Measurements from ENCODE around the gene PAQR4. TPM values are rescaled to one million over a fixed set of nuclear protein-coding genes. Genes with fewer than 3 reads are reported as not detected.
A peak's percentile ranks its signal among the peaks of the same experiment; 100 is the strongest.

The PAQR4 gene
- total RNA-seq, 1 donor from 2014 or later = 16.2 TPM

DNA sequence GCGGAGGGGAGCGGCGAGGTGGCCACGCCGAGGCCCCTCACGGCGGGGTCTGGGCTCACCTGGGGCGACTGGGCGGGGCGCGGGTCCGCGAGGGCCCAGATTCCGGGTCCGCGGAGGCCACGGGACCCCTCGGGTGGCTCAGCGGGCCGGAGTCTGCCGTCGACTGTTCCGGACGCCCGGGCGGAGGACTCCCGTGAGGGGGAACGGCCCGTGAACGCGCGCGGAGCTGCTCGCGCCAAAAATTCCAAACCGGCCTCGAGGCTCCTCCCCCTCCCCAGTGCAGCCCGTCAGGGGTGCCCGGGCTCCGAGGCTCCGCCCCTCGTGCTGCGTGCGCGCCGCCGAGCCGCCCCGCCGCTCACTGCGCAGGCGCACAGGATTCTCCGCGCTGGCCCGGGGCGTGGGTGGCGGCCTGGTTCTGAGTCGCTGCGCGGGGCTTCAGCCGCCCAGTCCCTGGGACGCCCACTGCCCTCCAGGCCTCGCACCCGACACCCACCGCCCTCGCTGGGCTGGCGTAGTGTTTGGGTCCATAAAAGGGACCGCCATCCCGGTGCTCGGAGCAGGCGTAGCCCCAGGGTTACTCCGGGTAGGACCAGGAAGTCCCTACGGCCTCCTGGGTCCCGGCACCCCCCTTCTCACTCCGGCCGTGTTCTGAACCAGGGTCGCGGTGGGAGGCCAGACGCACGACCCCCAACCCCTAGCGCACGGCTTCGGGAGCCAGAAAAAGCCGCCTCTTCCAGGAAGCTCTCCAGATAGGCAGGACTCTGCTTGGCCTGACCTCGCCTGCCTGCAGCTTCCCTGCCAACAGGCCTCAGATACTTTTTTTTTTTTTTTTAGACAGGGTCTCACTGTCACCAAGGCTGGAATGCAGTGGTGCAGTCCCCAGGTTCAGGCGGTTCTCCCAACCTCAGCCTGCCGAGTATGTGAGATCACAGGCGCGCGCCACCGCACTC, 11.4 kb downstream of the PAQR4 start, which contains the start of gene PKMYT1:
Gene PKMYT1, minus strand, starts transcription at position 220 of the 950 bp plus-strand sequence. CDS start 789 bp downstream, outside the sequence.
- no peak for DNase-seq (ENCODE audit: low read depth, low spot score)

DNA sequence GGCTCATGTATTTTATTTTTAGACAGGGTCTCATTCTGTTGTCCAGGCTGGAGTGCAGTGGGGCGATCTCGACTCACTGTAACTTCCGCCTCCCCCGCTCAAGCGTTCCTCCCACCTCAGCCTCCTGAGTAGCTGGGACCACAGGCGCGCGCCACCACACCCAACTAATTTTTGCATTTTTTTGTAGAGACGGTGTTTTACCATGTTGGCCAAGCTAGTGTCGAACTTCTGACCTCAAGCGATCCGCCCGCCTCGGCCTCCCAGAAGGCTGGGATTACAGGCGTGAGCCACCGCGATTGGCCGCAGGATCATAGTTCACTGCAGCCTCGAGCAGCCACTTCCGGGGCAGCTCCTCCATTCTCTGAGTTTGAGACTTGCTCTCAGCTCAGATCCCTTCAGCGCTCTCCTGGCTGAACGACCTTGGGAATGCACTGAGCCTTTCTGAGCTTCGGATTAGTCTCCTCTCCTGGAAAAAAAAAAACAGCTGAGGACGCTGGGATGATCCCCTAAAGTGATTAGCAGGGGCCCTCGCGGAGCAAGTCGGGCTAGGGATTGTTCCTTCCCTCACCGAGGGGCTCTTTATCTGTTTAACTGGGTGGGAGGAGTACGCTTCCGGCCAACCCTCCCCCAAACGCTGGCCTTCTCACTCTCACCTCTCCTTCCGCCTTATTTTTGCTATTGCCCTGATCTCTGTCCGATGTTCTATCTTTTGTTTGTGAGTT, 12.2 kb downstream of the PAQR4 start:
- no peak for DNase-seq (ENCODE audit: low read depth, low spot score)

DNA sequence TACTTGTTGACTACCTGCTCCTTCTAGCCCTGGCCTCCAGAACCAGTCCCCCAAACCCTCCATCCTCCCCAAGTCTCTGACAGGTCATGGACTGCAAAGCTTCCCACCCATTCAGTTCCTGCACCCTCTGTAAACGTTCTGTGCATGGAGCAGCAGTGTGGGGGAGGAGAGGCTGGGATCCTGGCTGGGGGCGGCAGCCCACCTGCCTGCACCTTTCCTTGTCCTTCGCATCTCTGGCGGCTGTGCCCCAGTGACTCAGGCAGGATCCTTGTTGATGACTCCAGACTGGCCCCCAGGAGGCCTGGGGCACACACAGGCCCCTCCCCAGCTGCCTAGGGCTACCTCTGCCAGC, 12.7 kb downstream of the PAQR4 start:
- DNase-seq (ENCODE audit: low read depth, low spot score) = no peak

DNA sequence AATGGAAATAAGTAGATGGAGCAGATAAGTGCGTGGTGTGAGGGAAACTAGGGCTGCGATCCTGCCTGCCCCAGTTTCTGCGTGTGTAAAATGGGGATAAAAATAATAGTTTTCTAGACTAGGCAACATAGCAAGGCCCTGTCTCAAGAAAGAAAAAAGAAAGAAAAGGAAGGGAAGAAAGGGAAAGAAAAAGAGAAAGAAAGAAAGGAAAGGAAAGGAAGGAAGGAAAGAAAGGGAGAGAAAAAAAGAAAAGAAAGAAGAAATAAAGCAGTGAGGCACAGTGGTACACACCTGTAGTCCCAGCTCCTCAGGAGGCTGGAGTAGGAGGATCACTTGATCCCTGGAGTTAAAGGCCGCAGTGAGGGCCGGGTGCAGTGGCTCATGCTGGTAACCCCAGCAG, 13.3 kb downstream of the PAQR4 start:
- no peak for DNase-seq (ENCODE audit: low read depth, low spot score)

DNA sequence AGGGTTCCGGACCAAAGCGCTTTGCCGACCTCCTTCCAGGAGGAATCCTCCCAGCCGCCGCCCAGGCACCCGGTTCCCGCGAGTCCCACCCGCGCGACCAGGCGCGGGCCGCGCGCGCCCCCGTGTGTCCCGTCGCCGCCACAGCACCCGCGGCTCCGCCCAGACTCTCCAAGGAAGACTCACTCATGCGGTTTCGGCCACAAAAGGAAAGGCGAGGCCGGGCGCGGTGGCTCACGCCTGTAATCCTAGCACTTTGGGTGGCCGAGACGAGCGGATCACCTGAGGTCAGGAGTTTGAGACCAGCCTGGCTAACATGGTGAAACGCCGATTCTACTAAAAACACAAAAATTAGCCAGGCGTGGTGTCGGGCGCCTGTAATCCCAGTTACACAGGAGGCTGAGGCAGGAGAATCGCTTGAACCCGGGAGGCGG, 14.6 kb downstream of the PAQR4 start:
- no peak for DNase-seq (ENCODE audit: low read depth, low spot score)

DNA sequence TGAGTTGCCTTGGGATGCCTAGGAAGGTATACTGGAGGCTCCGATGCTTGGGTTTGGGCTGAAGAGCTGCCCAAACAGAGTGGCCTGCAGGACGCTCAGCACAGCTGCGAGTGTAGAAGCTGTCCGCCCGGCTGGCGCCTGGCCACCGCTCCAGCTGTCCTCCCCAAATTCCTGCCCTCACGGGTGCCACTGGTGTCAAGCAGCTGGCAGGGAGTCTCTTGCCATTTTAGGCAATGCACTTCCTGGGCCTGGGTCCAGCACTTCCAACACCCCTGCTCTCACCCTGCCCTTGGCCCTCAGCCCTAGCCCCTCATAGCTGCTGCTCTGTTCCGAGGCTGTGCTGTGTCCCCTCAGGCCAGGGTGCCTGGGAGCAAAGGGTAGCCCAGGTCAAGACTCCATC, 16.3 kb downstream of the PAQR4 start:
- DNase-seq (ENCODE audit: low read depth, low spot score) = no peak

- no peak for DNase-seq (ENCODE audit: low read depth, low spot score)
These were observed 16.8 kb downstream of the PAQR4 start for GRCh38 chr16:2985893-2986355.

- DNase-seq (ENCODE audit: low read depth, low spot score) = no peak
These were observed 17.6 kb downstream of the PAQR4 start for GRCh38 chr16:2986623-2987188.

GRCh38 chr16:2987286-2987685, 18.1 kb downstream of the PAQR4 start:
- no peak for DNase-seq (ENCODE audit: low read depth, low spot score)

DNA sequence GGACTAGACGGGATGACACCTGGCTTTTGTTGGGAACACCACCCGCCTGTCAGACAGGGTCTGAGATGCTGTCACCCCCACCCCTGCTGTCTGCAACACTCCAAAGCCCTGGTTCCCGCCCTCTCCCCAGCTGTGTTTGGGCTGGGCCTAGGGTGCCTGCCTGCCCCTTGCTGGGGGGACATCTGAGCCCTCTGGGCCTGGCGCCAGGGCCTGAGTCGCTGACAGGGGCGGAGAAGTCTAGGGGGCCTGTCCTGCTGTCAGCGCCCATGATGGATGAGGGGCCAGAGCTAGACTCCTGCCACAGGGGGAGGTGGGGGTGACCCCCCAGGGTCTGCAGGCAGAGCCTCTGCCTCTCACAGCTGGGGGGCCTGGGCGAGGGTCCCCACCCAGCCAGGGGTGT, 18.7 kb downstream of the PAQR4 start:
- DNase-seq (ENCODE audit: low read depth, low spot score) = no peak

DNA sequence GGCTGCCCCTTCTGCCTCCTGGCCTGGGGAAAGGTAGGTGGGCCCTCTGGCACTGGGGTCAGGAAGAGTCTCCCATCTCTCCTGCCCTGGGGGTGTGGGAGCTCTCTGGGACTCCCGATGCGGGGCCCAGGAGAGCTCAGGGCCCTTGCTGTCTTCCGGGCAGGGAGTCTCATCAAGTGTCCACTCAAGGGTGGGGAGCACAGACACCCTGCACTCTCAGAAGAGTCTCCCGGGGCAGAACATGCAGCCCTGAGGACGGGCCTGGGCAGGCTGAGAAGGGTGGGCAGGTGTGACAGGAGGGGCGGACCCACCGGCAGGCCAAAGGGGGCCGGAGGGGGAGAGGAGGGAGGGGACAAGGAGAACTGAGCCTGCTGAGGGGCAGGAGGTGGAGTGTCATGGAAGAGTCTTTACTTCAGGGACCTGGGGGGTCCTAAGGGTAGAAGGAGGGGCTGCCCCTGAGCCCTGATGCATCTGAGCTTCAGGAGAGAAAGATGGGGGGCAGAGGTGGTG, 19.5 kb downstream of the PAQR4 start:
- DNase-seq (ENCODE audit: low read depth, low spot score) = no peak

GRCh38 chr16:2990891-2991290, 21.7 kb downstream of the PAQR4 start:
- no peak for DNase-seq (ENCODE audit: low read depth, low spot score)

DNA sequence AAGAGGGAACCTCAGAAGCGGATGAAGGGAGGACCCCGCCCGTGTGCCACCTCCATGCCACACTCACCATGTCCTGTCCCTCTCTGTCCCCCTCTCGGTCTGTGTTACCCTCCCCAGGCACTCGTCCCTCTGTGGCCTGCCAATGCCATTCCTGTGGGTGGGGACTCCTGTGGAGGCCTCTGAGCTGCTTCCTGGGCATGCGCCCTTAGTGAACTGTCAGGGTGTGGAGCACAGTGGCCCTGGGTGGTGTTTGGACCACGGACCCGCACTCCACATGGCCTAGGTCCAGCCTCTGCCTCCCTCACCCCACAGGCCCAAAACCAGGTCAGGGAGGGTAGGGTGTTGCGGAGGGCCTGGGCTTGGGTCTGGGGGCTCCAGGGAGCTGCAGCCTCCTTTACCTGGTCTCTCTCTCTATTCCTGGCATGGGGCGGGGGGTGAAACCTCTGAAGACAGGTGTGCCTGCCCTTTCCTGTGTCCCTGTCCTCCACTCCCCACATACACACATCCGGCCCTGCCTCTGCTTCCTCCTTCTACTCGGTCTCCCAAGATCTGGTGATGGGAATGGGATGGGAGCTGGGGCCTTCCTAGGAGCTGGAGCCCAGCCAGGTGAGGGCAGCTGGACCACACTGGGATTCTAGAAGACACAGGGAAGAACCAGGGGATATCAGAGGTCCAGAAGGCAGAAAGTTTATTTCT, 22.6 kb downstream of the PAQR4 start:
- DNase-seq (ENCODE audit: low read depth, low spot score) = no peak

DNA sequence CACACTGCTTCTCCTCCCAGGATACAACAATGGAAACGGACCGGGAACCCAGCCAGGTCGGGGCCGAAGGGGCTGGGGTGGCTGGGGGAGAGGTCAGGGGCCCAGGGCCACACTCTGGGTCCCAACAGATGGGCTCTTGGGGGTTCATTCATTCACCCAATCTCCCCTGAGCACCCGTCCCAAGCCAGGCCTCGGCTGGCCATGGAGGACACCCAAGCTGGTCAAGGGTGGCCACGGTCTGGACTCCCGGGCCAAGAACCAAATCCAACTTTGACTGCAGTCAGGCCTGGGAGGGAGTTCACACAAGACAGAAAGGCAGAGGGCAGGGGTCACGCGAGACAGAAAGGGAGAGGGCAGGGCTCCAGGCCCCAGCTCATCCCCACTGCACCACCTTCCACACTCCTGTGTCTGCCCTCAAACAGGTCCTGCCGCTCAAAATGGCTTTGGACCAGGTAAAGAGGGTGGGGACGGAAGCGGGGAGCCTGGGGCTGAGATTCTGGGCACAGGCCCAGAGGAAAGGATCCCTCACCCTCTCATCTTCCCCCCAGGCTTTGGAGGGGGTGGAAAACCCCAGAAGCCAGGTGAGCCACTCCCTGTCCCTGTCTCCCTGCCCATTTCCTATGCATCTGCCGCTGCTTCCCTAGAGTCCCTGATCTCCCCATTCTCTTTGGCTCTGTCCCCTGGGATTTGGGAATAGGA, 23.4 kb downstream of the PAQR4 start:
- no peak for DNase-seq (ENCODE audit: low read depth, low spot score)

- no peak for DNase-seq (ENCODE audit: low read depth, low spot score)
These were observed 27.1 kb downstream of the PAQR4 start for GRCh38 chr16:2996298-2996697.

- no peak for DNase-seq (ENCODE audit: low read depth, low spot score)
These were observed 30.8 kb downstream of the PAQR4 start for GRCh38 chr16:2999929-3000328.

DNA sequence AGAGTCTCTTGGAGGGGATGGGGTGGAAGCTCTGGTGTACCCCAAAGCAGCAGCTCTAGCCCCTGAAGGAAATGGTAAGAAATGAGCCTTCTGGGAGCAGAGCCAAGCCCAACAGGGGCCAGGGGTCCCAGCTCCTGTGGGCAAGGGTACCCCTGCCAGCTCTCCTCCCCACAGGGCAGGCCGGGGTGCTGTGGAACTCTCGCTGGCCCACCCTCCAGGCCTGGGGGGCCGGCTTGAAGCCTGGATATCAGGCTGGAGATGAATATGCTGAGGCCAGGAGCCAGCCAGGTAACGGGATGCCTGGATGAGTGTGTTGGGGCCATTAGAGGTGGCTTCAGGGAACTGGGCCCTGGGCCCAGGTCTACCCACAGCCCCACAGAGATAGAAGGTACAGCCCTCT, 31.4 kb downstream of the PAQR4 start:
- no peak for DNase-seq (ENCODE audit: low read depth, low spot score)

DNA sequence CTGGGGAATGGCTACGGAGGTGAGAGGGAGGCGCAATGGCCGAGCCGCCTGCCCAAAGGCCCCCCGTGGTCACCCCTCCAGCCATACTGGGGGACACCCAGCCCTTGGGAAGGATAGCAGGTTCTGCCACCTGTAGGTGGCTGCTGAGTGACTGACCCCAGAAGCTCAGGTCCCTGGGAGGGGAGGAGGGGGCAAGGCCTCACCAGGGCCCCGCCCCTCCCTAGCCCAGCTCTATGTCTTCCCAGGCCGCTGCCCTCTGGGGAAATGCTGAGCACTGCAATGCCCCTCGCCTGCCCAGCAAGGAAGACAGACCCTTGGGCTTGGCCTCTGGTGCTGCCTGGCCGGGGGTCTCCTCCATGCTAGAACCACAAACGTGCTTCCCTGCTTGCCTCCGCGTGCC, 32.2 kb downstream of the PAQR4 start:
- no peak for DNase-seq (ENCODE audit: low read depth, low spot score)

- DNase-seq (ENCODE audit: low read depth, low spot score) = peak; percentile 98
These were observed 34.6 kb downstream of the PAQR4 start for GRCh38 chr16:3003582-3004270.

GRCh38 chr16:3004319-3004718, 35.2 kb downstream of the PAQR4 start:
- DNase-seq (ENCODE audit: low read depth, low spot score) = no peak
